Amniotic stem cell (primary cell): Measurements from ENCODE around the gene IL1R2.

Experiments
- DNase-seq: peaks from one replicate; lab custom pipeline; 2025; lab: John Stamatoyannopoulos, UW

Gene IL1R2

DNA sequence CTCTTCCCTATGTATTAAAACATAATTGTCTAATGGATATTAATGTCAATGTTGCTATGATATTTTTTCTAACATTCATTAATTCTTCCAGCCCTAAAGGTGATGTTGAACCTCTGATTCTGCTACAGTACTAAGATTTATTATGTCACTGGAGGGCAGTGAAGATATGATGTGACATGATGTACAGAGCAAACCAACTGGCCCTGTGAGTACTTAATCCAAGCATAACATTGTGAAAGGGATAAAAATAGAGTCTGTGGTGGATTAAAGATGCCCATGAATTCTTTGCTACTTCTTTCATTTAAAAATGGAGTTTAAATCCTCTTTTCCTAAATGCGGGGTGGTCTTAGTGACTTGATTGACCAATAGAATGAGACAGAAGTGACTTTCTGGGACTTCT lies 51.8 kb downstream of the IL1R2 start:
- no peak for DNase-seq

DNA sequence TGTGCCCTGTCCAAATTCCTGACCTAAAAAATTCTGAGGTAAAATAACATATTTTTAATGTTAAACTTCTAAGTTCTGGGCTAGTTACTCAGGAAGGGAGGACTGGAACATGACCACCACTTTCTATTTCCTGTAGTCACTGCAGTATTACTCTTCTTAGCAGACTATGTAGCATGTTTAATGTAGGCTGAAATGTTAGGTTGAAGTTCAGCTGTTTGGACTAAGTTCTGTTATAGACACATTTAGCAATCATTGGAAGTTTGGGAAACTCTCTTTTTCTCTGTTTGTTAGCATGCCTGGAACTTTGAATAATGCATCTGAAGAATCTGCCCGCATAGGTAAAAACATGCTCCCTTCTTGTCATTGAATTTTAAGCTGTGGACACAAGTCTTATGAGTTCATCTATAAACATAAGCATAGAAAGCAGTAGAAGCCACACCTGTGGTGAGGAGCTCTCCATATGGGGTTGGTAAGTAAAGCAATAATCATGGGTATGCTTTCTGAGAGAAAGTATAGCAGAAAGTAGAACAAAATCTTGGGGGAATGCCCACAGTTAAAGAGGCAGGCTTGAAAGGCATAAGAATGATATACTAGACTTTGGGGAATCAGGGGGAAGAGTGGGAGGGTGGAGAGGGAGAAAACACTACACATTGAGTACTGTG lies 52.6 kb downstream of the IL1R2 start:
- no peak for DNase-seq

DNA sequence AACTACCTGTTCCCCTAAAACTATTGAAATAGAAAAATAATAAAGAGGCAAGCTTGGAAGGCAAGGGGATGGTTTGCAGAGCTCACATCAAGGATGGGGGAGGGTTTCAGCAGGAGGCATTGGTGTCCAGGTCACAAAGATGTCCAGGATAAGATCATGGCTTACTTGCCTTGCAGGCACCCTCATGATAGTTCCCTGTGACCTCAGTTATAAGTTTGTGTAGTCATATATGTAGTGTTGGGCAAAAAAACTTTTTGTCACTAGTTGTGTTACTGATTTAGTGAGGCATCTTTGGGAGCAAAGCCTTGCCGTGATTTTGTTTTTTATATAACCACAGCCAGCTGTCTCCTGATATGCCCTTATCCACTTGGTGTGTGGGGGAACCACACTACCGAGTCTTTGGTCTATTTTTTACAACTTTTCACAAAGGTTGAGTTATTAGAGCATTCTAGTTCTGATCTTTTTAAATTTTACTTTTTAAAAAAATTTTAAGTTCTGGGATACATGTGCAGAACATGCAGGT lies 53.3 kb downstream of the IL1R2 start:
- no peak for DNase-seq

DNA sequence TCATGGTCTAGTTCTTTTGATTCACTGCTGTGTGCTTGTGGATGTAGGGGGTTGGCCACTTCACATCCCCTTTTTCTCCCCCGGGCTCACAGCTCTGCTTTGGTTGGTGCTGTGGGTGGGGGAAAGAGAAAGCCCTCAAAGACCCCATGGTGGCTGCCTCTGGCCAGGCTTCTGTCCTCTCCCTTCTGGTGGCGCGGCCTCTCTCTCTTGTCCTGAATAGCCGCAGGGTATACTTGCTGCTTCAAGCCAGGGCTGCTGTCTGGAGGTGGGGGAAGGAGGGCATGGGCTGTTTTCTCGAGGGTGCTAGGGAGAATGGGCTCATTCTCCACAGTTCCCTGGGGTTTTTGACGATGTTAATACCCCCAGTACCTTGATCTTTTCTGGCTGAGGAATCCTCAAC lies 53.9 kb downstream of the IL1R2 start:
- no peak for DNase-seq

DNA sequence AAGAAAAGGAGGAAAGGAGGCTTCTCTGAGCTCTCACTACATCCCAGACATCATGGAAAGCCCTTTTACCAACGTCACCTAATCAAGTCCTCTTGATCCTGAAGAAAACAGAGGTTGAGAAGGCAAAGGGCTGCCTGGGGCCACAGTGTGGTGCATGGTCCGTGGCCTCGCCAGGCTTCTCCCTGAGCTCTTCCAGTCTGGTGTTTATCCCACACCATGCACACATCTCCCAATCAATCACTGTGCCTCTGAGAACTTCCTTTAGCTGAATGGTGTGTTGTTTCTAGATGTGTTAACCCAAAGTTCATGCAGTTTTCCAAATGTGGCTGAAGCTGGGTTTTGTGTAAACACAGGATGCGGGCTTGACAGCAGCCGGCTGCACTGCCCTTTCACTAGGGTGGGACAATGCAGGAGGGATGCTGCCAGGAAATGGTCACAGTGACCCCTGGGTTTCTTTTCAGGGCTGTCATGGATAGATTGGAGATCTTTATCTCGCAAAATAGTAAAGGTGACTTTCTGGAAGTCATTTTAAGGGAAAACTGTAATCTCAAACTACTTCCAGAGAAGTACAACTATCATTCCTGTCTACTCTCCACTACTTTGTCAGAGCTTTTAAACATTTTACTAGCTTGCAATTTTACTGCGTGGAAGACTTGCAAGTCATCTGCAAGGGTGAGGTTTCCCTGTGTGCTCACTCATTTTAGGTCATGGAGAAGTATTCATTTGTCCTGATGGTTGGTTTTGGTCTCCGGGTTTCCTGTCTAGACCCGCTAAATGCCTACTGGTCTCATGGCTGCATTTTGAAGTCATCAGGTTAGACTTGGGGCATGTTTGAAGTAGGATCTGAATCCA lies 54.6 kb downstream of the IL1R2 start:
- no peak for DNase-seq

DNA sequence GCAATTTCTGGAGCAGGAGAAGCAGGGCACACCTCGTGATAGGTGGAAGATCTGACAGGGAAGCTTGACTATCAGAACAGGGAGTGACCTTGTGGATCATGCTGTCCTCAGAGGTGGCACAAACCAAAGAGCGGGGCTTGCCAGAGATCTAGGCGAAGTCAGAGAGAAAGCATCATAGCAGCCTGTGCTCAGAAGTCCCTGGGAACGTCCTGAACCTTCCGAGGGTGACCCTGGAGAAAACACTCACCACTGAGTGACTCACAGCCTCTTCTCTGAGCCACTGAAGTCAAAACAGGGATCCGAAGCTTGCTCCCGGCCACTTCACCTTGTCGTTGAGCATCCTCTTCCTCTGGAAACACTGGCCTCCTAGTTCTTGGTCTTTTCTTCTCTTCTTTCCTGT lies 56.7 kb downstream of the IL1R2 start:
- no peak for DNase-seq

DNA sequence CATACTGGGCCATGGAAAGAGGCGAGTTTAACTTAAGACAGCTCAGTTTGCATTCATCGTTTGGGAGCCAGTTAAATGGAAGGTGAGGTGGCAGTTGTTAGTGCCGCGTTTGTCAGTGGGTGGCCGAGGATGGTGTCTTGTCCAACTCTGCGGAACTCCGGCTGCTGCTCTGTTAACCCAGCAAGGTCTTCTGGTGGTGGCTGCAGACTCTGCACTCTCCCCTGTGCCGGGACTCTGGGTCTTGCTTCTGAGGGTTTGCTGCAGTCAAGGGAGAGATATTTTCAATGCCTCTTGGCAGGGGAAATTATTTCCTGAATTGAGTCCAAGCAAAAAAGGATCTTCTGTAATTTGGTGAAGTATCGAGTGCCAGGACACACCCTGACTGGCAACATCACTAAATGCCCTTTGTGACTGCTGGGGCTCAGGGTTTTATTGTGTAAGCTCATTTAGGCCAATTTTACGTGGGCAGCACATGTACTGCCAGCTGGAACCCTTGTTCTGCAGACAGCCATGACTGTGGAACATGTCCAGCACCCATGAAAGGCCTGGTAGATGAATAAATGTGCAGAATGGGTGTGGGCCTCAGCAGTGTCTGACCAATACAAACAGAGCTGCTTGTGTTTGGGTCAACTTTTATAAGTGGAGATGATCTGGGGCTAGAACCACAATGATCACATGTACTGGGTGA lies 58.1 kb downstream of the IL1R2 start:
- DNase-seq = no peak

DNA sequence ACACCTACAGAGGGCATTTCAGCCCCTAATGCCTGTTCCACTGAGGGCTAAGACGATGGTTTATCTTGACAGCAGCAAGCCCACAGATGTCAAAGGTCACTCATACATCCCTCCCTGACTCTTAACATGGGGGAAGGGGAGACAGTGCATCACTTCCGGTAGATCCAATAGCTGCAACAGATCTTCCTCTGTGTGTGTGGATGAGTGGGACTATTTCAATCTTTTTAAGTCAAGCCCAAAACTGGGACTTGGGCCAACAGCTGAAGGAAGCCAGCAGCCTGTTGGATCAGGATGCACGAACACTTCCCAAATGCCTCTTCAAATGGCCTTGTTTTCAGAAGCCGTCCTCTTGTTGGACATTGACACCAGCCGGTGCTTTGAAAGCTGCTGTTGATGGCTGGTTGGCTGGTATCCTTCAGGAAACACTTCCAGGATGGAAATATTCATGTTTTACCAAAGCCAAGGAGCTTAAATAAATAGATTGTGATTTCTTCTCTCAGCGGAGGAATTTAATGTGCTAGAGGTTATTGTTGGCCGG lies 59.2 kb downstream of the IL1R2 start:
- DNase-seq = no peak

DNA sequence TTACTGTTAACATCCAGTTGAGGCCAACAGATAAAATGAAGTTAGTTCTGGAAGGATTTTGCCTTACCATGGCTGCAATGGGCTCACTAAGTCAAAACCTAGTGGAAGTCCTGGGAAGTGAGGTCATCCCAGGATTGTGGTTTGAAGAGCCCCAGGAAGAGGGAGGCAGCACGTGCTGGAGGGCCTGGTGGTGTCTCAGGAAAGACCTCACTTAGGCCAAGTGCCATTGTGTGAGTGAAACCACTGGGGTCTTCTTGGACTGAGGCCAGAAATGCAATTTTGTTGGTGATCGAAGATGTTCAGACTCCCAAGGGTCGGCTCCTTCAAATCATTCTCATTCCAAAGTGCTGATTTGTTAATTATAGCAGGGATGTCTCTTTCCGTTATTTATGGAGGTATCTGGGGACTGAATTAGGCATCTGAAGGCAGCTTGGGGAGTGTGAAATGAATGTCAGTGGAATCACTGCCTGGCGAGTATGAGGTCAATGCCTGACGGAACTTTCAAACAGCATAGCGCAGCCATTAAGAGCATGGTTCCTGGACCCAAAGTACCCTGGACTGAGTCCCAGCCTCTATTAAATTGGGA lies 60.0 kb downstream of the IL1R2 start:
- DNase-seq = no peak

DNA sequence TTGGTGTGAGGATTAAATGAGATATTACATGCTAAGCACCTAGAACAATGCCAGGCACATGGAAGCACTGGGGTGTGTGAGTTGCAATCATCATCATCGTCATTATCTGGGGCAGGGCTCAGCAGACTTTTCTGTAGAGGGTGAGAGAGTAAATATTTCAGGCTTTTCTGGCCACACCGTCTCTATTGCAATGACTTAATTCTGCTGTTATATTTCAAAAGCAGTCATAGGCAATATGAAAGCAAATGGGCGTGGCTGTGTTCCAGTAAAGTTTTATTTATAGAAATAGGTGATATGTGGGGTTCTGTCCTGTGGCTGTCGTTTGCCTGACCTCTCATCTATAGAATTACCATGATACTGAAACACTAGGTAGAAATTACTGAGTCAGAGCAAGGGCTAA lies 60.6 kb downstream of the IL1R2 start:
- no peak for DNase-seq

DNA sequence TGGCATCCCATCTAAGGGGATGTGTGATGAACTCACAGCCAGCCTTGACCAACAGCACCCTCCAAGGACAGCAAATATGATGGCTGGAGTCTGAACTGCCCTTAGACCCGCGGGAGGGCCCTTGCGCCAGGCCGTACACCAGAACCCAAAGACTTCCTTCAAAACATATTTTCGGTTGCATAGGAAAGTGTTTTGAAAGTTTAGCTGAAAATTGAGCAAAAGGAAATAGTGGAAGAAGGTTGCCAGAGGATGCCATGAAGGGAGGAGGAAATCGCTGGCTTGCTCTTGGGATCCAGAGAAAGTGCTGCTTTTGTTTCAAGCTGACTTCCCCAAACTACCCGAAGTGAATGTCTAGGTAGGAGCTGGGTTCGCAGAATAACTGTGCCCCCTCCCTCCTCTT lies 61.3 kb downstream of the IL1R2 start:
- no peak for DNase-seq

DNA sequence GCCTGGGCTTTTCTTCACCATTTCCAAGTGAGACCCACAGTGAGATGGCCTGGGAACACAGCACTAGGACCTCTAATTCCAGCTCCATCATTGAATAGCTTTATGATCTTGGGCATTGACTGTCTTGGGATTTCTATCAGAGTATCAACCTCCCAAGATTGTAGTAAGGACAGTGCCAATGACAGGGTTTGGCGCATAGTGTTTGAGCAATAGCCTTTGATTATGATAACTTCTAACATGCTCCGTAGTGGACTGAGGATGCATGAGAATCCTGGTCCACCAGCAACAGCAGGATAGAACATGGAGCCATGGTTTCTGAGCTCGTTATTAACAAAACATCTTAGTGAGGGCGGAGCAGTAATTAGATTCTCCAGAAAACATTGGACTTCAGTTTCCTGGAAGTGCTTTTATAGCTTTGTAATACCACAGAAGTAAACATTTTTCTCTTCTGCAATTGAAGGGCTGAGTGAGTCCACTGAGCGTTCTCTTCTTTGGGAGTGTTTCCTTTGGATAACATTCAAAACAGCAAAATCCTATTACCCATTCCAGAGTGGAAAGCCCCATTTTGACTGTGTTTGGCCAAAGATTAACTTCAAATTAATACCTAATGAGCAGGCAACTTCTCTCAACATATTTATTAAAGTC lies 63.7 kb downstream of the IL1R2 start:
- DNase-seq = no peak

DNA sequence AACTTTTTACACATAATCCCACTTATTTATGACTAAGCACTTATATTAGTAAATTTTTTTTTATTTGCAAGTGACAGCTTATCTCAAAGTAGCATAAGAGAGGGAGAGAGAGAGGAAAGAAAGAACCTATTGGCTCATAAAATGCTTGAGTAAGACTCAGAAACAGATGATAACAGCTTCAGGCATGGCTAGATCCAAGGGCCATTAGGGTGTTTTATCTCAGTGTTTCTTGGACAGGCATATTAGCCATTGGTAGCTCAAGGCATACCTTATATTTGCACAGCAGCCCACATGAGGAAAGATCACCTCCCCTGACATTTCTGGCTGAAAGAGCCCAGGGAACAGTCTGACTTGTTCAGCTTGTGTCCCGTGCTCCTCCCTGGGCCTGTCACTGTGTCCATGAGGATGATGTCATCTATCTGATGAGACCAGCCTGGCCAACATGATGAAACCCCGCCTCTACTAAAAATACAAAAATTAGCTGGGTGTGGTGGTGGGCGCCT lies 64.4 kb downstream of the IL1R2 start:
- DNase-seq = no peak

DNA sequence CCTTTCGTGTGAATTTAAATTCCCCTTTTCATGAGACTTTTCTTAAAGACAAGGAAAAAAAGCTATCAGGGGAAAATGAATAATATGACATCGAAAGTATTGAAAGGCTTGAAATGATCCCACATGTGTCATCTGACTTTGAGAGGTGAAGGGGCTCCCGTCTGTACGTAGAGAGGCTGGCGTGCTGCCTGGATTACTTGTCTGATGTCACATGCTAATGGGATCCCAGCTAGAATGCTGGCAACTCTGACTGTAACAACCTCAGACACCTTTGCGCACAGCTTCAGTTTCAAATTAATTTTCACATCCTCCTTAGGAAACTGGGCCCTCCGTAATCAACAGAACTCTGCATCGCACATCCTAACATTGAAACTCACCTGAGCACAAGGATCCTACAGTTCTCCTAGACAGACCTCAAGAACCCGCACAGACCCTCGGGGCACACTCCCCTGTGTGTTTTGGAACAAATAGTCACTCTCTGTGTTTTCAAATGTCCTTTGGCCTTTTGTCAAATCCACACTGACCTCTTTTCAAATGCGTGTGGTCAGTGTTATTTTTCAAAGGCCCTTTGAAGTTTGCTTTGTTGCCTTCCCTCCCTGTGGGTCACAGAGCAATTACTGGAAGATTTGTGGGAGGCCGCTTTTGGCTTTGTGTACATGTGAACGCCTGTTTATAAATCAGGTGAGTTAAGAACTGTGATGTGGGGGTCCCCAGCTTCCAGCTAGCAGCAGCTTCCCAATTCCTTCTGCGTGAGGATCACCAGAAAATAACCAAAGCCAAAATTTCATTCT lies 65.9 kb downstream of the IL1R2 start:
- DNase-seq = no peak

DNA sequence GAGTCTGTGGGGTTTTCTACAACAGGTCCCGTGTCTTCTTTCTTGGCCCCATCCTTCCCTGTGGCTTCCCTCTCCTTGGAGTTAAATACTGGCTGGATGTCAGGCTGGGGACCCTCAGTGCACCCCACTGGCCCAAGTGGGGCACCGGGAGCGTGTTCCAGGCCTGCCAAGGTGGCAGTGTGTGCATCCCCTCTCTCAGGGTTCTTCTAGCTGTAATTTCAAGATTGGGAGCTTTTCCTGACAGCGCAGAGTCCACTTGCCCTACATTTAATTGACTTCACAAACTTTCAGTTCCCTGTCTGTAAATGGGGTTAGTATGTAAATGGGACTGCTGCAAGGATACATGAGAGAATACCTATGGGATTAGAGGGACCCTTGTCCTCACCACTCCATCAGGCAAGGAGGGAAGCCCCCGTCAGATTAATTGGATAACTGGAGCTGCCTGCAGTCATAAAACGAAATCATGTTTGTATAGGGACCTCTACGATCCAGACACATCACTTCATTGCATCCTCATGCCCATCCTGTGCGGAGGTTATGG lies 66.6 kb downstream of the IL1R2 start:
- no peak for DNase-seq

DNA sequence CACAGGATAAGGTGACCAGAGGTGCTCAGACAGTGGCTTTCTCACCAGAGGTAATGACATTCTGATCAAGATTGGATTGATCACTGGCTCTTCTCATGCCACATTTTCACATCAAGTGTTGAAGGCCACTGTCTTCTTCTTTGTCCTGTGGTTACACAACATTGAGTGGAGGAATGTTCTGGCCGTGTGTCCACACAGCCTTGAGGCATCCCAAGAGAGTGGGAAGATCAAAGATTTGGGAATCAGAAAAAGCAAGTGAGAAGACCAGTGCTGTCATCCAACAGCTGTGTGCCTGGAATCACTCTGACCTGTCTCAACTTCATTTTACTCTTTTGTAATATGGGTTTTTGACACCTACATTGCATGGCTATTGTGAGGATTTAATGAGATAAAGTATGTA lies 67.4 kb downstream of the IL1R2 start:
- DNase-seq = no peak

DNA sequence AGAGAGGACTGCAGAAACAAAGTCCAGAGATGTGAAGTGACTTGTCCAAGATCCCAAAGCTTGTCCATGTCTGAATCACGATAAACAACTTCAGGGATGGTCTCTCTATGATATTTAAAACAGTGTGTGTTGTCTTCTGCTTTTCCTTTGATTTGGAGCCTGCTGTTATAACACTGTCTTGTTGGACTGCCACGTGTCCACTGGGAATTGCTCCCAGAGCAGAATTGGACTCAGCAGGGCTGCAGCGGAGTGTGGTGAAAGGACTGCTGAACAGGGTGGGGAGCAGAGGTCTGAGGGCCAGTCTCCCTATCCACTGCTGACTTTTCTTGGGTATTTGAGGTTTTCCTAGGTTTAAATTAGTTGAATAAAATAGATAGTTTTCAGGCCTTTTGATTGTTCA lies 68.3 kb downstream of the IL1R2 start:
- DNase-seq = no peak

DNA sequence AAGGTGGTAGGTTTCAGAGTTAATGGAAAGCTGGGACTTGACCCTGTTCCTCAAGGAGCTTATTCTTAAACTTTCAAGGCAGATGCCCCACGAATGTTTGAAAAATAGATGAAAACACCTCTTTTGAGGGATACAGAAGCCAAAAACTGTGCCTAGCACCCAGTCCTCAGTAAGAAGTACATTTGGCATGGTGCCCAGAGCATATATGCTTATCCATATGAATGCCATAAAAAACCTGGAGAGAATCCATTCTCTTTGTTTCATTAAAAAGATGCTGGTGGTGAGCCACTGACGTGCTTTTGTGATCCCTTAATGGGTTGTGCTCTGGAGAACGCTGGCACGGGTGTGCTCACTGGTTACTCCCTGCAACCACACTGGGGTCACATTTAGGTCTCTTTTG lies 69.0 kb downstream of the IL1R2 start:
- DNase-seq = no peak

DNA sequence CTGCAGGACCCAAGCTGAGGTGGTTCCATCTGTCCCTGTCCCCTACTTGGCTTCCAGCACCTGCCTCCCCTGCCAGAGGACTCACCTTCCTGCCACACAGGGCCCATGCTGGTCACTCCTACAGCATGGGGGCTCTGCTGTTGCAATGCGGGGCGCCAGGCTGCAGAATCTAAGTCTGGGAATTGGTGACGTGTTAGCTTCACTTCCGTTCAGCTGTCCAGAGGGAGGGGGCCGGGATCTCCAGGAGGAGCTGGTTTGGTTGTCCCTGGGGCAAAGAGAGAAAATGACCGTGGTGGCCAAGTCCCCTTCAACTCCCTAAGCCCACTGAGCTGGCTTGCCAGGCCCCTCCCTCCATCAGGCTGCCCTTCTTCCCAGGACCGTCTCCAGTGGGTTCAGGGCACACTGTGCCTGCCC lies 69.5 kb downstream of the IL1R2 start:
- no peak for DNase-seq
